Neural progenitor cell (in vitro differentiated cells): ENCODE measurements around the gene GDPD3.

Source experiments
- CTCF ChIP-seq: fragments of 200-600 bp; sonication (generic); IDR thresholded peaks from 2 replicates; pipeline ENCODE4 v1.5.1; 2017; ENCODE audit warnings: antibody characterized with exemption, mild to moderate bottlenecking
- EZH2 ChIP-seq: fragments of 200-600 bp; sonication (generic); IDR thresholded peaks from 2 replicates; pipeline ENCODE4 v1.6.1; 2017; ENCODE audit warnings: antibody characterized with exemption, mild to moderate bottlenecking, moderate library complexity

GRCh38 chr16:30131869-30132475 lies 18.6 kb upstream of the GDPD3 start:
- TF ChIP-seq CTCF (no peak), EZH2 (no peak)
